ENCODE results near the gene BCL2L12.

The BCL2L12 gene

GRCh38 chr19:49651820-49652550 lies 13.7 kb upstream of the BCL2L12 start:
- Mint-ChIP-seq H3K27ac (no peak overlapping the region), H3K36me3 (peaks cover 34 to 57% of the 10 kb centered on the region in 2 donors), H3K4me3 (no peak overlapping the region), H3K9me3 (no peaks in the 10 kb centered on the region), H3K27me3 (no peaks in the 10 kb centered on the region), H3K4me1 (peaks cover 0 to under 1% of the 10 kb centered on the region in 2 donors)
- ATAC-seq (replicated peaks) (no peak), DNase-seq (no peak)

- H3K27ac Mint-ChIP-seq = peak overlapping the region; percentile 14
Measured at GRCh38 chr19:49652551-49653465, 12.9 kb upstream of the BCL2L12 start.

GRCh38 chr19:49653466-49653806 lies 12.3 kb upstream of the BCL2L12 start:
- Mint-ChIP-seq H3K27me3 (no peaks in the 10 kb centered on the region), H3K4me3 (no peak overlapping the region), H3K36me3 (peaks cover 39 to 61% of the 10 kb centered on the region in 2 donors), H3K4me1 (peaks cover 3 to 5% of the 10 kb centered on the region in 2 donors), H3K9me3 (no peaks in the 10 kb centered on the region), H3K27ac (peak overlapping the region; percentile 69)
- no peak for ATAC-seq (replicated peaks)
- DNase-seq = no peak

More at GRCh38 chr19:49652551-49653465, 12.9 kb upstream of the BCL2L12 start:
- no peaks in the 10 kb centered on the region for H3K9me3 Mint-ChIP-seq
- no peaks in the 10 kb centered on the region for H3K27me3 Mint-ChIP-seq
- peaks cover 37 to 58% of the 10 kb centered on the region in 2 donors for H3K36me3 Mint-ChIP-seq
- peaks cover 2 to 4% of the 10 kb centered on the region in 2 donors for H3K4me1 Mint-ChIP-seq
- no peak for ATAC-seq (replicated peaks)
- no peak for DNase-seq
- no peak overlapping the region for H3K4me3 Mint-ChIP-seq

GRCh38 chr19:49654581-49654980 lies 11.2 kb upstream of the BCL2L12 start:
- no peak overlapping the region for H3K27ac Mint-ChIP-seq
- H3K4me3 Mint-ChIP-seq = no peak overlapping the region
- peaks cover 44 to 65% of the 10 kb centered on the region in 2 donors for H3K36me3 Mint-ChIP-seq
- no peaks in the 10 kb centered on the region for H3K9me3 Mint-ChIP-seq
- no peaks in the 10 kb centered on the region for H3K27me3 Mint-ChIP-seq
- H3K4me1 Mint-ChIP-seq = peaks cover 7 to 8% of the 10 kb centered on the region in 2 donors
- DNase-seq (no peak), ATAC-seq (replicated peaks) (no peak)

- H3K9me3 Mint-ChIP-seq = no peaks in the 10 kb centered on the region
- H3K4me3 Mint-ChIP-seq = peak overlapping the region in 1 of 2 donors; percentile 10
- H3K4me1 Mint-ChIP-seq = peaks cover 8 to 11% of the 10 kb centered on the region in 2 donors
- H3K27ac Mint-ChIP-seq = peak overlapping the region; percentile 14
- ATAC-seq (replicated peaks) = no peak
- H3K36me3 Mint-ChIP-seq = peaks cover 50 to 75% of the 10 kb centered on the region in 2 donors
- DNase-seq = no peak
- H3K27me3 Mint-ChIP-seq = no peaks in the 10 kb centered on the region
Measured at GRCh38 chr19:49655570-49656455, 9.9 kb upstream of the BCL2L12 start.

GRCh38 chr19:49656456-49657109 lies 9.2 kb upstream of the BCL2L12 start:
- peaks cover 50 to 75% of the 10 kb centered on the region in 2 donors for H3K36me3 Mint-ChIP-seq
- no peaks in the 10 kb centered on the region for H3K27me3 Mint-ChIP-seq
- no peak overlapping the region for H3K27ac Mint-ChIP-seq
- no peak for DNase-seq
- H3K4me1 Mint-ChIP-seq = peaks cover 8 to 11% of the 10 kb centered on the region in 2 donors
- peak overlapping the region in 1 of 2 donors; percentile 10 for H3K4me3 Mint-ChIP-seq
- H3K9me3 Mint-ChIP-seq = no peaks in the 10 kb centered on the region
- no peak for ATAC-seq (replicated peaks)

GRCh38 chr19:49657493-49658138 lies 8.1 kb upstream of the BCL2L12 start:
- Mint-ChIP-seq H3K36me3 (peaks cover 53 to 80% of the 10 kb centered on the region in 2 donors), H3K4me1 (peaks cover 11 to 17% of the 10 kb centered on the region in 2 donors), H3K27ac (peak overlapping the region; percentile 20), H3K27me3 (no peaks in the 10 kb centered on the region), H3K4me3 (no peak overlapping the region), H3K9me3 (no peaks in the 10 kb centered on the region)
- ATAC-seq (replicated peaks) = no peak
- DNase-seq = no peak

GRCh38 chr19:49658139-49658517 lies 7.6 kb upstream of the BCL2L12 start:
- Mint-ChIP-seq H3K36me3 (peaks cover 51 to 79% of the 10 kb centered on the region in 2 donors), H3K9me3 (no peaks in the 10 kb centered on the region), H3K27ac (no peak overlapping the region), H3K4me3 (no peak overlapping the region), H3K27me3 (no peaks in the 10 kb centered on the region), H3K4me1 (peaks cover 13 to 22% of the 10 kb centered on the region in 2 donors)
- ATAC-seq (replicated peaks) (no peak), DNase-seq (no peak)

GRCh38 chr19:49658566-49659442 lies 6.9 kb upstream of the BCL2L12 start:
- DNase-seq (no peak), ATAC-seq (replicated peaks) (no peak)
- Mint-ChIP-seq H3K4me3 (no peak overlapping the region), H3K27me3 (no peaks in the 10 kb centered on the region), H3K9me3 (no peaks in the 10 kb centered on the region), H3K4me1 (peaks cover 13 to 28% of the 10 kb centered on the region in 2 donors), H3K36me3 (peaks cover 48 to 73% of the 10 kb centered on the region in 2 donors), H3K27ac (peak overlapping the region; percentile 79)

- ATAC-seq (replicated peaks) (no peak), DNase-seq (no peak)
- Mint-ChIP-seq H3K27ac (no peak overlapping the region), H3K27me3 (no peaks in the 10 kb centered on the region), H3K4me1 (peaks cover 22 to 37% of the 10 kb centered on the region in 2 donors), H3K36me3 (peaks cover 46 to 69% of the 10 kb centered on the region in 2 donors), H3K4me3 (peak overlapping the region in 1 of 2 donors; percentile 25), H3K9me3 (no peaks in the 10 kb centered on the region)
Measured at GRCh38 chr19:49660338-49660961, 5.3 kb upstream of the BCL2L12 start.

- Mint-ChIP-seq H3K4me1 (peaks cover 29 to 52% of the 10 kb centered on the region in 2 donors), H3K36me3 (peaks cover 42 to 60% of the 10 kb centered on the region in 2 donors), H3K27me3 (no peaks in the 10 kb centered on the region), H3K27ac (peak overlapping the region; percentile 42), H3K4me3 (no peak overlapping the region), H3K9me3 (no peaks in the 10 kb centered on the region)
- DNase-seq (no peak), ATAC-seq (replicated peaks) (no peak)
Measured at GRCh38 chr19:49662011-49662410, 3.7 kb upstream of the BCL2L12 start.

GRCh38 chr19:49663224-49663623 lies 2.5 kb upstream of the BCL2L12 start:
- Mint-ChIP-seq H3K4me1 (peaks cover 32 to 53% of the 10 kb centered on the region in 2 donors), H3K9me3 (no peaks in the 10 kb centered on the region), H3K4me3 (peak overlapping the region; percentile 54 to 97), H3K27ac (peak overlapping the region; percentile 20), H3K27me3 (no peaks in the 10 kb centered on the region), H3K36me3 (peaks cover 40 to 59% of the 10 kb centered on the region in 2 donors)
- ATAC-seq (replicated peaks) (no peak), DNase-seq (no peak)

Measured in stimulated activated naive B cell treated with anti-CD40 and anti-IgM and Interleukin-4, amounts not matched to agents 10 μg/mL and 1 μg/mL and 100 μg/mL, for 72 hours (primary cell).